GM23338 (cell line): ENCODE results near the gene SLC35A3. TPM values are rescaled to one million over a fixed set of nuclear protein-coding genes. Genes with fewer than 3 reads are reported as not detected.

Source experiments
- ATAC-seq: fragments of 200-7000 bp; cut with Tn5 transposase; 3 replicates; pipeline ENCODE4 v1.9.1; 2020
- DNase-seq: peaks from one replicate; pipeline ENCODE4 v3.0.0-alpha.2; 2015; ENCODE audit warnings: low spot score
- H2AFZ ChIP-seq: fragments of 200-600 bp; sonication (generic); 2 replicates; pipeline ENCODE4 v1.8.0; 2016; ENCODE audit warnings: antibody characterized with exemption, mild to moderate bottlenecking, moderate library complexity
- H3F3A ChIP-seq: fragments of 200-600 bp; sonication (generic); replicated peaks from 2 replicates; pipeline ENCODE4 v1.8.0; 2017; ENCODE audit warnings: antibody characterized with exemption, mixed run types, low read depth
- H3K27ac ChIP-seq: fragments of 200-600 bp; sonication (generic); 2 replicates; pipeline ENCODE4 v1.6.1; 2016; ENCODE audit warnings: low read depth
- H3K27me3 ChIP-seq: fragments of 200-600 bp; sonication (generic); 2 replicates; pipeline ENCODE4 v1.8.0; 2016; ENCODE audit warnings: mild to moderate bottlenecking, mixed run types, moderate library complexity; ENCODE audit not compliant: insufficient read depth
- H3K36me3 ChIP-seq: fragments of 200-600 bp; sonication (generic); 2 replicates; pipeline ENCODE4 v1.8.0; 2016; ENCODE audit warnings: mild to moderate bottlenecking; ENCODE audit not compliant: insufficient read depth
- H3K4me1 ChIP-seq: fragments of 200-600 bp; sonication (generic); 2 replicates; pipeline ENCODE4 v1.8.0; 2016; ENCODE audit warnings: mild to moderate bottlenecking, moderate library complexity; ENCODE audit not compliant: insufficient read depth
- H3K4me2 ChIP-seq: fragments of 200-600 bp; sonication (generic); 2 replicates; pipeline ENCODE4 v1.7.1; 2017; ENCODE audit warnings: mixed run types
- H3K4me3 ChIP-seq: fragments of 200-600 bp; sonication (generic); 2 replicates; pipeline ENCODE4 v1.6.1; 2016; ENCODE audit warnings: mixed run types
- H3K79me2 ChIP-seq: fragments of 200-600 bp; sonication (generic); replicated peaks from 2 replicates; pipeline ENCODE4 v1.8.0; 2017; ENCODE audit warnings: mild to moderate bottlenecking; ENCODE audit not compliant: insufficient read depth
- H3K9me2 ChIP-seq: fragments of 200-600 bp; sonication (generic); 2 replicates; pipeline ENCODE4 v1.8.0; 2017; ENCODE audit not compliant: insufficient read depth
- H4K20me1 ChIP-seq: fragments of 200-600 bp; sonication (generic); replicated peaks from 2 replicates; pipeline ENCODE4 v1.8.0; 2017; ENCODE audit warnings: mild to moderate bottlenecking; ENCODE audit not compliant: insufficient read depth
- H3K27ac Mint-ChIP-seq: 2 replicates; pipeline ENCODE4 v1.8.0; 2020; ENCODE audit warnings: inconsistent platforms, mild to moderate bottlenecking, moderate library complexity, mixed read lengths
- H3K27me3 Mint-ChIP-seq: 3 replicates; pipeline ENCODE4 v1.8.0; 2022; ENCODE audit warnings: low read depth, mild to moderate bottlenecking, moderate library complexity, mixed read lengths, inconsistent platforms; ENCODE audit not compliant: insufficient read depth, poor library complexity
- H3K36me3 Mint-ChIP-seq: 3 replicates; pipeline ENCODE4 v1.8.0; 2021; ENCODE audit warnings: low read depth, mild to moderate bottlenecking, inconsistent platforms, moderate library complexity, mixed read lengths
- H3K4me1 Mint-ChIP-seq: 3 replicates; pipeline ENCODE4 v1.8.0; 2020; ENCODE audit warnings: mild to moderate bottlenecking, inconsistent platforms, mixed read lengths
- H3K4me3 Mint-ChIP-seq: 3 replicates; pipeline ENCODE4 v1.8.0; 2021; ENCODE audit warnings: moderate library complexity, mild to moderate bottlenecking, inconsistent platforms, mixed read lengths
- H3K9me3 Mint-ChIP-seq: 3 replicates; pipeline ENCODE4 v1.8.0; 2020; ENCODE audit warnings: moderate library complexity, mild to moderate bottlenecking, inconsistent platforms, mixed read lengths
- CREB1 ChIP-seq: fragments of 250-450 bp; sonication (Bioruptor Pico); IDR thresholded peaks from 2 replicates; pipeline ENCODE4 v1.5.0; 2020; ENCODE audit warnings: low read depth, mild to moderate bottlenecking, moderate library complexity
- CTCF ChIP-seq, 2 experiments: fragments of 200-600 bp in 1 of 2; sonication (generic) in 1 of 2; conservative IDR thresholded peaks; 2 replicates each; pipeline versions ENCODE4 v1.5.1 to v1.6.1; 2016 to 2017; ENCODE audit warnings: antibody characterized with exemption in 2 of 2, low read depth in 2 of 2, mild to moderate bottlenecking in 2 of 2, moderate library complexity in 1 of 2
- ETS1 ChIP-seq: IDR thresholded peaks from 2 replicates; pipeline ENCODE4 v1.6.1; 2016; ENCODE audit warnings: antibody characterized with exemption
- EZH2 ChIP-seq: fragments of 200-600 bp; sonication (generic); IDR thresholded peaks from one replicate; pipeline ENCODE4 v1.8.0; 2017; ENCODE audit warnings: antibody characterized with exemption, mild to moderate bottlenecking, low read depth; ENCODE audit not compliant: unreplicated experiment
- EZH2phosphoT487 ChIP-seq: fragments of 200-600 bp; sonication (generic); IDR thresholded peaks from one replicate; pipeline ENCODE4 v1.8.1; 2018; ENCODE audit warnings: antibody characterized with exemption; ENCODE audit not compliant: unreplicated experiment
- JUNB ChIP-seq: IDR thresholded peaks from one replicate; pipeline ENCODE4 v1.6.1; 2016; ENCODE audit warnings: antibody characterized with exemption; ENCODE audit not compliant: unreplicated experiment
- NANOG ChIP-seq: IDR thresholded peaks from 2 replicates; pipeline ENCODE4 v1.6.1; 2016; ENCODE audit warnings: antibody characterized with exemption, borderline replicate concordance
- POLR2AphosphoS5 ChIP-seq: IDR thresholded peaks from 2 replicates; pipeline ENCODE4 v1.6.1; 2016; ENCODE audit warnings: antibody characterized with exemption, low read depth
- REST ChIP-seq: IDR thresholded peaks from one replicate; pipeline ENCODE4 v1.6.1; 2018; ENCODE audit warnings: antibody characterized with exemption; ENCODE audit not compliant: unreplicated experiment
- STAT1 ChIP-seq: IDR thresholded peaks from one replicate; pipeline ENCODE4 v1.6.1; 2016; ENCODE audit warnings: antibody characterized with exemption; ENCODE audit not compliant: unreplicated experiment
- ZNF114 ChIP-seq: fragments of 250-450 bp; sonication (Bioruptor Pico); IDR thresholded peaks from 2 replicates; pipeline ENCODE4 v1.5.0; 2020; ENCODE audit warnings: mild to moderate bottlenecking, moderate library complexity
- polyA plus RNA-seq: library from polyadenylated mRNA; unstranded; fragments of >200 nt; fragmentation: Nextera tagmentation; extraction: Ambion mirVana; gene quantifications from 2 replicates; pipeline ENCODE4 v1.2.1, GENCODE V29; 2016
- total RNA-seq: library from RNA; depleted of rRNA; stranded (reverse); fragments of >200 nt; shearing (Covaris generic); gene quantifications from 2 replicates; pipeline ENCODE4 v1.2.3, GENCODE V29; 2014

Gene SLC35A3
- total and polyA plus RNA-seq, 2 experiments from 2014 or later = 7.6 to 27.2 TPM

GRCh38 chr1:100061681-100062080 lies 91.9 kb downstream of the SLC35A3 start:
- Histone ChIP-seq H3K79me2 (peaks cover 36% of the 10 kb centered on the region), H4K20me1 (no peaks in the 10 kb centered on the region; the same call in 1 of the 2 replicates), H3F3A (no peaks in the 10 kb centered on the region), H3K36me3 (peaks cover 44% of the 10 kb centered on the region), H3K4me2 (no peak overlapping the region), H3K27me3 (no peaks in the 10 kb centered on the region), H3K27ac (no peak overlapping the region), H3K9me2 (no peaks in the 10 kb centered on the region), H3K4me3 (no peak overlapping the region), H3K4me1 (no peaks in the 10 kb centered on the region), H2AFZ (no peak overlapping the region)
- no peak for ATAC-seq
- H3K9me3 Mint-ChIP-seq = no peaks in the 10 kb centered on the region; the same call in 2 of the 3 replicates
- H3K4me1 Mint-ChIP-seq = no peaks in the 10 kb centered on the region
- peaks cover 48% of the 10 kb centered on the region for H3K36me3 Mint-ChIP-seq
- no peak overlapping the region for H3K27ac Mint-ChIP-seq
- no peak overlapping the region for H3K4me3 Mint-ChIP-seq
- H3K27me3 Mint-ChIP-seq = peaks cover 4% of the 10 kb centered on the region
- no peak for DNase-seq
- TF ChIP-seq EZH2phosphoT487 = no peak
- no peak for TF ChIP-seq ETS1

- H3K27me3 ChIP-seq = no peaks in the 10 kb centered on the region
- no peak overlapping the region for H2AFZ ChIP-seq
- no peaks in the 10 kb centered on the region; the same call in 2 of the 3 replicates for H3K9me3 Mint-ChIP-seq
- H3K36me3 Mint-ChIP-seq = peaks cover 60% of the 10 kb centered on the region
- peaks cover 4% of the 10 kb centered on the region; the same call in 1 of the 2 replicates for H4K20me1 ChIP-seq
- DNase-seq (peak; percentile 25), ATAC-seq (no peak)
- peaks cover 16% of the 10 kb centered on the region for H3K79me2 ChIP-seq
- no peaks in the 10 kb centered on the region for H3K9me2 ChIP-seq
- no peaks in the 10 kb centered on the region for H3K4me1 Mint-ChIP-seq
- no peak for TF ChIP-seq CREB1
- H3F3A ChIP-seq = no peaks in the 10 kb centered on the region
- H3K36me3 ChIP-seq = peaks cover 52% of the 10 kb centered on the region
- H3K4me2 ChIP-seq = no peak overlapping the region
- peaks cover 4% of the 10 kb centered on the region for H3K27me3 Mint-ChIP-seq
- no peaks in the 10 kb centered on the region for H3K4me1 ChIP-seq
- no peak overlapping the region for H3K4me3 Mint-ChIP-seq
- H3K27ac Mint-ChIP-seq = peak overlapping the region; percentile 10; the same call in 1 of the 2 replicates
- H3K4me3 ChIP-seq = no peak overlapping the region
- no peak overlapping the region for H3K27ac ChIP-seq
Observed at GRCh38 chr1:100065183-100065968, 95.6 kb downstream of the SLC35A3 start.

GRCh38 chr1:100065969-100066227 lies 96.1 kb downstream of the SLC35A3 start:
- Mint-ChIP-seq H3K4me3 (no peak overlapping the region), H3K27ac (peak overlapping the region; percentile 10), H3K27me3 (peaks cover 4% of the 10 kb centered on the region), H3K9me3 (no peaks in the 10 kb centered on the region; the same call in 2 of the 3 replicates), H3K4me1 (no peaks in the 10 kb centered on the region), H3K36me3 (peaks cover 58% of the 10 kb centered on the region)
- H3K36me3 ChIP-seq = peaks cover 52% of the 10 kb centered on the region
- peaks cover 14% of the 10 kb centered on the region for H3K79me2 ChIP-seq
- no peak overlapping the region for H2AFZ ChIP-seq
- no peaks in the 10 kb centered on the region for H3F3A ChIP-seq
- ATAC-seq = no peak
- peaks cover 4% of the 10 kb centered on the region; the same call in 1 of the 2 replicates for H4K20me1 ChIP-seq
- DNase-seq = no peak
- no peaks in the 10 kb centered on the region for H3K4me1 ChIP-seq
- H3K4me2 ChIP-seq = no peak overlapping the region
- no peak overlapping the region for H3K27ac ChIP-seq
- no peaks in the 10 kb centered on the region for H3K27me3 ChIP-seq
- no peaks in the 10 kb centered on the region for H3K9me2 ChIP-seq
- no peak overlapping the region for H3K4me3 ChIP-seq
- no peak for TF ChIP-seq CTCF (conservative IDR thresholded peaks at IDR 0.05; ENCODE audit: low read depth in 2 of 2)
- no peak for TF ChIP-seq ETS1
- TF ChIP-seq JUNB = no peak
- TF ChIP-seq NANOG = no peak
- no peak for TF ChIP-seq ZNF114 (CRISPR knock-in tag)
- no peak for TF ChIP-seq CREB1
- no peak for TF ChIP-seq REST
- no peak for TF ChIP-seq POLR2AphosphoS5
- no peak for TF ChIP-seq STAT1
- TF ChIP-seq EZH2 = no peak
- TF ChIP-seq EZH2phosphoT487 = no peak
